ENCODE data around the gene PXDN.

PXDN gene

DNA sequence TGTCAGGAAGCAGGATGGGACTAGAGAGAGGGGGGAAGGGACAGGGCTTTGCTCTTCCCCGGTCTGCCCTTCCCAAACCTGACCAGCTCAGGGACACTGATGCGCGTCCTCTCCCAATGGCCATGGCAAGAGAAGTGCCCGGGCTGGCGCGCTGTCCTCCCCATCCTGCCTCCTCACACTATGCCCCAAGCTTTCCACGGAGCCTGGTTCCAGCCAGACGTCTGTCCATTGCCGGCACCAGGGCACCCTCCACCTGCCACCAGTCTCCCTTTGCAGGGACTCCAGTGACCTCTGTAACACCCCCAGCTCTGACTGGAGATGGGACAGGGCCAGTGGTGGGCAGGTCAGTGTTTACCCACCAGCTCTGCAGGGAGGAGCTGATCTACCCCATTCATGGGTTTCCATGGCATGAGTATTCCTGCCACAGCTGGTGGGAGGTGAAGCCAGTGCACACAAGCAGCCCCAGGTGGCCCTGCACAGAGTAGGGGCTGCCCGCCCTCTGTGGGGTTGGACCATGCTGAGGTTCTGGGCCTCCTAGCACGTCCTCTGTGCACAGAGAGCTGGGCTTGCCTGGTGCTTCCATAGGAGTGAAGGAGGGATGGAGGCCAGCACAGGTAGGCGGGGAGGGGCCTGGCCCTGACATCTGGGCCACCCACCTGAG, 109.5 kb downstream of the PXDN start:
- TF ChIP-seq, protein P1, sequence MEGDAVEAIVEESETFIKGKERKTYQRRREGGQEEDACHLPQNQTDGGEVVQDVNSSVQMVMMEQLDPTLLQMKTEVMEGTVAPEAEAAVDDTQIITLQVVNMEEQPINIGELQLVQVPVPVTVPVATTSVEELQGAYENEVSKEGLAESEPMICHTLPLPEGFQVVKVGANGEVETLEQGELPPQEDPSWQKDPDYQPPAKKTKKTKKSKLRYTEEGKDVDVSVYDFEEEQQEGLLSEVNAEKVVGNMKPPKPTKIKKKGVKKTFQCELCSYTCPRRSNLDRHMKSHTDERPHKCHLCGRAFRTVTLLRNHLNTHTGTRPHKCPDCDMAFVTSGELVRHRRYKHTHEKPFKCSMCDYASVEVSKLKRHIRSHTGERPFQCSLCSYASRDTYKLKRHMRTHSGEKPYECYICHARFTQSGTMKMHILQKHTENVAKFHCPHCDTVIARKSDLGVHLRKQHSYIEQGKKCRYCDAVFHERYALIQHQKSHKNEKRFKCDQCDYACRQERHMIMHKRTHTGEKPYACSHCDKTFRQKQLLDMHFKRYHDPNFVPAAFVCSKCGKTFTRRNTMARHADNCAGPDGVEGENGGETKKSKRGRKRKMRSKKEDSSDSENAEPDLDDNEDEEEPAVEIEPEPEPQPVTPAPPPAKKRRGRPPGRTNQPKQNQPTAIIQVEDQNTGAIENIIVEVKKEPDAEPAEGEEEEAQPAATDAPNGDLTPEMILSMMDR (conservative IDR thresholded peaks at IDR 0.05), result no peak
- H3K27ac ChIP-seq, result peak overlapping the region; percentile 94; the same call in 1 of the 2 replicates

DNA sequence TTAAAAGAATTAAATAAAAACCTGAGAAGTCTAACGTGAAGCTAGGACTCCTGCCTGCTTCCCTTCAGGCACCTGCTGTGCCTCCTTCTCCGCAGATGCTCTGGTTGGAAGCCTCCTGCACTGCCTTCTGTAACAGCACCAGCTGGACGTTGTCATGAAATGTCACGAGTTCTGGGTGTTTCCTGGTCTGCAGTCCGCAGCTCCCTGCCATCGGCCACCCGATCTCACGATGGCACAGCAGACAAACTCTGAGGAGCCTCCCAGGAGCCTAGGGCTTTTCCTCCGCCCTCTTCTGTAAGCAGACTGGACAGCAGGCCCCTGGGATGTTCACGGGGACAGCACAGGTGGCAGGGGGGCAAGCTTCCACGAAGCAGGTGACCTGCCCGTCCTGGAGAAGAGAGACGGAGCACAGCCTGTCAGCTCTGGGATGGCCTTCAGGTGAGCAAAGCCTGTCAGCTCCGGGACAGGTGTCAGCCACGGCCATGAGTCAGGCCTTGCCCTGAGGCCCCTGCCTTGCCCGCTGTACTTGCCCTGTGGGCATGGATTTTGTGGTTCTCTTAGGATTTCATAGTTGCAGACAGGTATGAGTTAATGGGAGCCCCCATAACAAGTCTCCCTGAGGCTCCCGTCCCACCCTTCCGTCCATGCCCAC, 110.3 kb downstream of the PXDN start:
- TF ChIP-seq, protein P1 (conservative IDR thresholded peaks at IDR 0.05), result no peak
- peak overlapping the region; percentile 94 for H3K27ac ChIP-seq

DNA sequence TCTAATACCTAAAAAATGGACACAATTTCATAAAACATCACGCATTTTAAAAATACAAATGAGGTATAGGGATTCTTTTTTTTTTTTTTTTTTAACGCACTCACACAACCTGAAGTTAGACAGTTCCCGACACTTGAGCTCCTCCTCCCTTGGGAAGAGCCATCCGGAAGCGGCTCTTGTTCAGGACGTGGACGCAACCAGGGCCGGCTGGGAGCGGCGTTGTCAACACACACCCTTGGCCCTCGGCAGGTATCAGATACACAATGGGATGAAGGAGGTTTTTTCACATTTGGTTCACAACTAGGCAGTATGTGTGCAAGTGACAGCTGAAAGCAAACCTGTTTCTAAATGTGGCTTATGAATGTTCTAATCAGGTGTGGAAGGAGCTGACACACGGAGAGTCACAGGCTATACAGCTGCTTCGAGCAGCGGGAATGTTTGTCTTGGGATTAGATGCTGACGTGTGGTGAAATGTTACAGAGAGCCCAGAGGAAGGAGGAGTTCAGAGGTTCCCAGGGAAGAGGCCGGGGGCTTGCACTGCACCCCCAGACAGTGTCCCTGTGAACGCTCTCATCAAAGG, 111.1 kb downstream of the PXDN start:
- TF ChIP-seq, protein P1 (conservative IDR thresholded peaks at IDR 0.05), result no peak
- peak overlapping the region; percentile 94 for H3K27ac ChIP-seq

DNA sequence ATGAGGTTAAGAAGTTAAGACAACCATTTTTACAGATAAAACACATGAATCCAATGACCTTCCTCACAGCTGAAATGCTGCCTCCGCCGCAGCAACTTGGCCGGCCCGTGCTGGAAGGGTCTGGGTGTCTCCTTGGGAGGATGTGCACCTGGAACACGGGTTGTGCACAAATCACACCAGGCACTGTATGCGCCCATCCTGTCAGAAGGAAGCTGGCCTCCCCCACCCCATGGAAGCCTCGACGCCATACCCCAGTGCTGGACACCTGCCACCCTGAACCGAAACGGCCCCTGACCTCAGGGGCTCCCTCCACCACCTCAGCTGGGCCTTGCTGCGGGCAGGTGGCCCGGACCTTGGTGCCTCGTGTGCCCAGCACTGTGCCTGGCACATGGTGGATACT, 111.8 kb downstream of the PXDN start:
- peak overlapping the region; percentile 94 for H3K27ac ChIP-seq
- TF ChIP-seq, protein P1 (conservative IDR thresholded peaks at IDR 0.05), result no peak

DNA sequence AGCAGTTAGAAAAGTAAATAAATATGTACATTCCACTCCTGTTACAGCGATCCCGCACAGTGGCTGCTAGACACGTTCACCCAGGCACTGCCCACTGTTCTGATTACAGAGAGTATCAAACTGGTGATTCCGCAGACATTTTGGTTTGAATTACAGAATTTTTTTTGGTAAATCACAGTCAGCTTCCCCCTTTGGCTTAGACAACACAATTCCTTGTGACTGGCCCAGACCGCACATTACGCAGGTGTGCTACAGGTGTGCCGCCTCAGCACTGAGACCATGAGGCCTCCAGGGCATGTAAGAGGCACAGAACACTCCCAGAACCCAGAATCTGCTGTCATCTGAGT, 112.3 kb downstream of the PXDN start:
- H3K27ac ChIP-seq, result peak overlapping the region; percentile 94
- TF ChIP-seq, protein P1 (conservative IDR thresholded peaks at IDR 0.05), result no peak

DNA sequence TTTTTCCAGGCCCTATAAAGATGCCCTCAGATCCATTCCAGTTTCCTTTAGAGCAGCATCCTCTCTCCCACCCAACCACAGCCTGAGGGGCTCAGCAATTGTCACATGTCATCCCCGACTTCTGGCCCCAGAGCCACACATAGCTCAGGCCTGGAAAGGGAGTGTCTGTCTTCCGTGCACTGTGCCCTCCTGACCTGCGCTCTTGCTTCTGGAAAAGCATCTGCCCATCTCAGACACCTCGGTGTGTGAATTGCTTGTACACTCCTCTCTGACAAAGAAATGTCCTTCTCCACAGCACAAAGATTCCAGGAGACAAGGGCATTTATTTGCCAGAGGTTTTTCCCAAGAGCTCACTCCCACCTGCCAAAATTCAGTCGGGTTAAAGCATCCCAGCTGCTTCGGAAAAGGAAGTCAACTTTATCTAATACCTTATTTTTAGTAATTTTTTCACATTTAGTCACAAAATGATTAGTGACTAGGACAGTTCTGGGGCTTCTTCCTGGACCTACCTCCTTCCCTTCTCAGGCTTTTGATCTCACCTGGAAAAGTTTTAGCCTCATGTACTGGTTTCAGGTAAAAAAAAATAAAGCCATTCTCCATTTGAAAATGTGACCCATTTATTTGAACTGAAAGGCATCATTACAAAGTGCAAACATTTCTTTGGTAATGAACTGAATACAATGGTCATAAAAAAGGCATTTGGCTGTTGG, 112.9 kb downstream of the PXDN start:
- H3K27ac ChIP-seq, result peak overlapping the region; percentile 94
- TF ChIP-seq, protein P1 (conservative IDR thresholded peaks at IDR 0.05), result no peak

DNA sequence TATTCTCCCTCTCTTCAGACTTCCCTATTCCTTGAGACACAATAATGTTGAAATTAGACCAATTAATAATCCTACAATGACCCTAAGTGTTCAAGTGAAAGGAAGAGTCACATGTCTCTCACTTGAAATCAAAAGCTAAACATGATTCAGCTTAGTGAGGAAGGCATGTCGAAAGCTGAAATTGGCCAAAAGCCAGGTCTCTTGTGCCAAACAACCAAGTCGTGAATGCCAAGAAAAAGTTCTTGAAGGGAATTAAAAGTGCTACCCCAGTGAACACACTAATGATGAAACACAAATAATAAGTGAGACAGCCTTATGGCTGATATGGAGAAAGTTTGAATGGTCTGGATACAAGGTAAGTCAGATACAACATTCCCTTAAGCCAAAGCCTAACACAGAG, 115.4 kb downstream of the PXDN start:
- H3K27ac ChIP-seq, result peak overlapping the region; percentile 94
- TF ChIP-seq, protein P1 (conservative IDR thresholded peaks at IDR 0.05), result no peak

Measured in VCaP (cell line).